Right lobe of liver (tissue), 6 donors: ENCODE data around the gene CHMP2B. TPM values are rescaled to one million over a fixed set of nuclear protein-coding genes. Genes with fewer than 3 reads are reported as not detected.

Experiments used
- ATAC-seq, 4 donors: fragments of 200-7000 bp; cut with Tn5 transposase; one replicate each; pipeline ENCODE4 v1.9.1; 2020; ENCODE audit warnings: mild to moderate bottlenecking in 4 of 4, moderate library complexity in 4 of 4
- DNase-seq, 3 donors: peaks; one replicate each; pipeline ENCODE4 v3.0.0-alpha.2; 2020
- H3K27ac ChIP-seq, 3 donors: fragments of 200-600 bp; one replicate each; pipeline ENCODE4 v1.8.0; 2022
- H3K27me3 ChIP-seq, 2 donors: fragments of 200-600 bp; one replicate each; pipeline ENCODE4 v1.8.0; 2022
- H3K36me3 ChIP-seq, 4 donors: fragments of 200-600 bp; sonication (generic) in 1 of 4; one replicate each; pipeline versions ENCODE4 v1.5.1 to v1.8.0; 2017 to 2022; ENCODE audit warnings: control low read depth in 1 of 4
- H3K4me1 ChIP-seq, 4 donors: fragments of 200-600 bp; sonication (generic) in 1 of 4; one replicate each; pipeline versions ENCODE4 v1.5.1 to v1.8.0; 2017 to 2022; ENCODE audit warnings: control low read depth in 1 of 4
- H3K4me3 ChIP-seq, 3 donors: fragments of 200-600 bp; one replicate each; pipeline ENCODE4 v1.8.0; 2022
- H3K9me3 ChIP-seq, 4 donors: fragments of 200-600 bp; sonication (generic) in 1 of 4; one replicate each; pipeline versions ENCODE4 v1.5.1 to v1.8.0; 2017 to 2022; ENCODE audit warnings: control low read depth in 1 of 4
- CTCF ChIP-seq, 4 donors: fragments of 200-600 bp in 3 of 4; fragments of 450-650 bp in 1 of 4; IDR thresholded peaks; one replicate each; pipeline versions ENCODE4 v1.5.1 to v1.8.0; 2016 to 2022; ENCODE audit warnings: antibody characterized with exemption in 4 of 4, mild to moderate bottlenecking in 2 of 4
- POLR2A ChIP-seq: fragments of 450-650 bp; IDR thresholded peaks from one replicate; pipeline ENCODE4 v1.6.1; 2017; ENCODE audit warnings: antibody characterized with exemption, mild to moderate bottlenecking
- WGBS: methylation state at CpG from one replicate; pipeline ENCODE4 v1.1.6; 2018; ENCODE audit warnings: low coverage, low lambda C conversion rate; ENCODE audit not compliant: insufficient coverage; ENCODE audit errors: missing lambda C conversion rate; 5-methylcytosine and 5-hydroxymethylcytosine counted together
- intact Hi-C, 2 donors: fragments of 100-400 bp; cut with DNase I; formaldehyde crosslinking; loops; one replicate each; pipeline versions ENCODE4 v1.11.2 to v1.14.1; 2022
- total RNA-seq, 6 experiments: library from RNA; depleted of rRNA in 2 of 6; stranded (reverse); fragments of >200 nt in 2 of 6; fragmentation: NEBNext Ultra II Directional in 3 of 6; extraction: Animal tissue kit (Norgen Biotek cat#: 25700) in 3 of 6; gene quantifications; one replicate each; pipeline versions ENCODE4 v1.1.0 to v1.2.4, GENCODE V29; 2016 to 2023
- donor health status: DM: no; HTN: yes; CAD: no.
- donor health status: DM: no; HTN: no; CAD: no.
- donor health status: DM: no; HTN: no; CAD: no.
- donor health status: DM: no; HTN: yes; CAD: no.
- donor health status: DM: no; HTN: yes; CAD: no.

CHMP2B gene
- total RNA-seq, 6 experiments from 2014 or later, result 16.9 to 34.8 (median 21.3) TPM

- Histone ChIP-seq H3K4me1 (no peaks in the 10 kb centered on the region), H3K27ac (peak overlapping the region in 1 of 3 donors; percentile 13), H3K36me3 (no peaks in the 10 kb centered on the region), H3K9me3 (no peaks in the 10 kb centered on the region), H3K27me3 (no peaks in the 10 kb centered on the region), H3K4me3 (no peak overlapping the region)
- DNase-seq (no peak), ATAC-seq (peak; percentile 16 to 90 (median 79))
- WGBS, result 52% methylated on average over 8 of the region's 8 CpGs
- intact Hi-C loops, result no loop called here
- TF ChIP-seq POLR2A (no peak), CTCF (IDR thresholded peaks at IDR 0.05) (no peak)
Measured at GRCh38 chr3:87267953-87268645, 41.0 kb downstream of the CHMP2B start.

GRCh38 chr3:87268646-87269211 lies 41.6 kb downstream of the CHMP2B start:
- intact Hi-C loops, result no loop called here
- 79% methylated on average over 4 of the region's 4 CpGs for WGBS
- DNase-seq (no peak), ATAC-seq (peak in 3 of 4 donors; percentile 46 to 66 (median 57))
- no peaks in the 10 kb centered on the region for H3K4me1 ChIP-seq
- no peaks in the 10 kb centered on the region for H3K9me3 ChIP-seq
- TF ChIP-seq CTCF (IDR thresholded peaks at IDR 0.05), result no peak
- TF ChIP-seq POLR2A, result no peak
- H3K36me3 ChIP-seq, result no peaks in the 10 kb centered on the region
- no peak overlapping the region for H3K27ac ChIP-seq
- no peak overlapping the region for H3K4me3 ChIP-seq
- H3K27me3 ChIP-seq, result no peaks in the 10 kb centered on the region

DNA sequence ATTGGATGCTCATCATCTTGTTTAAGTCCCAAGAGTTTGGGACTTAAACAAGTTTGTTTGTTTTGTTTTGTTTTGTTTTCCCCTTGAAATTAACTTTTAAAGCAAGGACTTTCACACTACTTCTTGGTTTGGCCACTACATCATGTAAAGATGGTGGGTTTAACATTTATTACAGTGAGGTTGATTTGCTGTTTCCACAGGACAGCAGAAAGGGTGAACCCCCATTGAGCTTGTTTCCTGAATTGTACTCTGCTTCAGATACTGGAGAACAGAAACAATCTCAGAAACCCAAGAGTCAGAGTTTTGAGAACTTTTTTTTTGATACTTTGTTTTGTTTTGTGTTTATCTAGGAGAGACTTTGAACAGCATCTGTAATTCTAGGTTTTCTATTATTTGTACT lies 42.6 kb downstream of the CHMP2B start:
- DNase-seq, result no peak
- no peak for ATAC-seq
- no peaks in the 10 kb centered on the region for H3K9me3 ChIP-seq
- no peaks in the 10 kb centered on the region for H3K36me3 ChIP-seq
- H3K4me3 ChIP-seq, result no peak overlapping the region
- no peak overlapping the region for H3K27ac ChIP-seq
- H3K4me1 ChIP-seq, result no peaks in the 10 kb centered on the region
- H3K27me3 ChIP-seq, result no peaks in the 10 kb centered on the region
- TF ChIP-seq POLR2A, result no peak
- intact Hi-C loops, result no loop called here

GRCh38 chr3:87270908-87271700 lies 44.0 kb downstream of the CHMP2B start:
- H3K27me3 ChIP-seq, result no peaks in the 10 kb centered on the region
- intact Hi-C loops, result no loop called here
- 33% methylated on average over 4 of the region's 4 CpGs for WGBS
- H3K27ac ChIP-seq, result no peak overlapping the region
- DNase-seq (no peak), ATAC-seq (peak in 3 of 4 donors; percentile 16 to 23 (median 19))
- TF ChIP-seq POLR2A (no peak), CTCF (IDR thresholded peaks at IDR 0.05) (no peak)
- H3K4me3 ChIP-seq, result no peak overlapping the region
- no peaks in the 10 kb centered on the region for H3K36me3 ChIP-seq
- no peaks in the 10 kb centered on the region for H3K9me3 ChIP-seq
- no peaks in the 10 kb centered on the region for H3K4me1 ChIP-seq
